HTR-8/SVneo (cell line): Measurements from ENCODE around the gene DGUOK.
"Not testable (repeated sequence)": the region's sequence is repeated elsewhere in the genome, so short reads cannot be mapped to it uniquely, and the experiment has no call there.

ENCODE experiments used
- DNase-seq: peaks from one replicate; pipeline ENCODE4 v3.0.0; 2011; ENCODE audit warnings: low spot score, mixed read lengths; ENCODE audit not compliant: insufficient read length
- FAIRE-seq: peaks from 2 replicates; lab custom pipeline; 2011; peaks lifted over from hg19 to GRCh38; lab: Jason Lieb, UNC

DGUOK gene

GRCh38 chr2:73926493-73927327 is at the start of gene DGUOK:
TSS of gene DGUOK (plus strand) at chr2:73926880. CDS start at chr2:73926911, 31 bp downstream.
- FAIRE-seq (peak; percentile 99), DNase-seq (peak; percentile 99)

- FAIRE-seq, result peak; percentile 60
Observed at GRCh38 chr2:73877071-73877802, 49.4 kb upstream of the DGUOK start.

GRCh38 chr2:73877984-73878383 is 48.7 kb upstream of the DGUOK start:
- not testable (repeated sequence) for DNase-seq
- FAIRE-seq, result peak; percentile 4

More at GRCh38 chr2:73877071-73877802, 49.4 kb upstream of the DGUOK start:
- no peak for DNase-seq

GRCh38 chr2:73885406-73885805 is 41.3 kb upstream of the DGUOK start:
- no peak for DNase-seq
- no peak for FAIRE-seq

- DNase-seq, result no peak
- FAIRE-seq, result no peak
Observed at GRCh38 chr2:73886357-73886756, 40.3 kb upstream of the DGUOK start.

- DNase-seq, FAIRE-seq: not testable (repeated sequence)
Observed at GRCh38 chr2:73887596-73888353, 38.9 kb upstream of the DGUOK start.

GRCh38 chr2:73888388-73888787 is 38.3 kb upstream of the DGUOK start:
- no peak for FAIRE-seq
- DNase-seq, result no peak

- FAIRE-seq, result no peak
- no peak for DNase-seq
Observed at GRCh38 chr2:73889206-73889605, 37.5 kb upstream of the DGUOK start.

GRCh38 chr2:73890301-73891092 is 36.2 kb upstream of the DGUOK start:
- no peak for DNase-seq
- FAIRE-seq, result no peak

GRCh38 chr2:73891276-73891901 is 35.3 kb upstream of the DGUOK start:
- FAIRE-seq (no peak), DNase-seq (no peak)

GRCh38 chr2:73892631-73893329 is 33.9 kb upstream of the DGUOK start, which contains the start of gene ACTG2:
TSS of gene ACTG2 (plus strand) at chr2:73893008. CDS start at chr2:73901312, 8,304 bp downstream.
- no peak for FAIRE-seq
- DNase-seq, result no peak

- no peak for FAIRE-seq
- DNase-seq, result no peak
Observed at GRCh38 chr2:73893764-73894474, 32.8 kb upstream of the DGUOK start.

- FAIRE-seq, result no peak
- DNase-seq, result no peak
Observed at GRCh38 chr2:73894475-73894850, 32.2 kb upstream of the DGUOK start.

GRCh38 chr2:73894877-73895276 is 31.8 kb upstream of the DGUOK start:
- FAIRE-seq (no peak), DNase-seq (no peak)

GRCh38 chr2:73895473-73895872 is 31.2 kb upstream of the DGUOK start:
- DNase-seq (no peak), FAIRE-seq (no peak)

- FAIRE-seq (no peak), DNase-seq (no peak)
Observed at GRCh38 chr2:73896362-73897239, 30.1 kb upstream of the DGUOK start.

- DNase-seq (no peak), FAIRE-seq (no peak)
Observed at GRCh38 chr2:73897240-73897583, 29.5 kb upstream of the DGUOK start.
